ENCODE measurements around the gene LEPR.

The LEPR gene

DNA sequence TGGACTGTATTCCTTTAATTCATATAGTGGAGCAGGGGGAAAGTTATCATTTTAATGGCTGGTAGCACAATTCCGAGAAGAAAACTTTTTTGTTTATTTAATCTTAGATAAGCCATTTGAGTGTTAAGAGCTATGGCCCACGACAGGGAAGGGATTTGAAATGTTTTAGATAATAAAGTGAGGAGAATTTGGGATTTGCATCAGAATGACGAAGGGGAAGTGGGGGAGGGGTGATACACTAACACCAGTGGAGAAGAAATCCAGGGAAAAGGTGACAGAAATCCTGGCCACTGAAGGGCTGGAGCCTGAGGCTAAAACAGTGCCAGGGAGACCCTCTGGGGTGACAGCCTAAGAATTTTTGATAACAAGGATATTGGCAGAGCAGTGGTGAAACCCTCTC lies 21.0 kb downstream of the LEPR start:
- no peak overlapping the region for H2BK5ac ChIP-seq (ENCODE audit: low read length)
- no peak overlapping the region for H2AK5ac ChIP-seq (ENCODE audit: low read length)
- no peaks in the 10 kb centered on the region for H3K27me3 ChIP-seq (ENCODE audit: insufficient read depth, low read length, poor library complexity)
- no peak overlapping the region for H2BK15ac ChIP-seq (replicated peaks; ENCODE audit: low read depth)
- H3K9ac ChIP-seq (ENCODE audit: low read length): no peak overlapping the region
- H2BK120ac ChIP-seq (ENCODE audit: low read depth, low read length): no peak overlapping the region
- no peak overlapping the region for H4K8ac ChIP-seq (ENCODE audit: low read depth, low read length)
- DNase-seq: no peak
- no peak overlapping the region for H3K4ac ChIP-seq (ENCODE audit: low read depth, low read length)
- no peaks in the 10 kb centered on the region for H3K79me1 ChIP-seq (ENCODE audit: low read length)
- H3K56ac ChIP-seq (ENCODE audit: low read length): no peak overlapping the region
- H3K27ac ChIP-seq (ENCODE audit: low read depth, low read length): no peak overlapping the region
- no peak overlapping the region for H3K4me3 ChIP-seq (ENCODE audit: low read length)
- H3K23ac ChIP-seq (ENCODE audit: low read length): no peak overlapping the region
- no peak overlapping the region for H4K5ac ChIP-seq (ENCODE audit: low read length)
- WGBS (ENCODE audit: extremely low coverage, insufficient coverage, low lambda C conversion rate): no CpG with 5 or more reads among the region's 3 CpGs
- no peak overlapping the region for H3K18ac ChIP-seq (ENCODE audit: low read length)
- no peak overlapping the region for H3K4me2 ChIP-seq (ENCODE audit: low read length)
- no peaks in the 10 kb centered on the region for H3K79me2 ChIP-seq (ENCODE audit: control insufficient read depth, insufficient read depth, low read length)
- no peaks in the 10 kb centered on the region for H3K36me3 ChIP-seq (ENCODE audit: control insufficient read depth, insufficient read depth, low read length)
- H3K4me1 ChIP-seq (ENCODE audit: control insufficient read depth, low read depth, low read length): peaks cover 2% of the 10 kb centered on the region

DNA sequence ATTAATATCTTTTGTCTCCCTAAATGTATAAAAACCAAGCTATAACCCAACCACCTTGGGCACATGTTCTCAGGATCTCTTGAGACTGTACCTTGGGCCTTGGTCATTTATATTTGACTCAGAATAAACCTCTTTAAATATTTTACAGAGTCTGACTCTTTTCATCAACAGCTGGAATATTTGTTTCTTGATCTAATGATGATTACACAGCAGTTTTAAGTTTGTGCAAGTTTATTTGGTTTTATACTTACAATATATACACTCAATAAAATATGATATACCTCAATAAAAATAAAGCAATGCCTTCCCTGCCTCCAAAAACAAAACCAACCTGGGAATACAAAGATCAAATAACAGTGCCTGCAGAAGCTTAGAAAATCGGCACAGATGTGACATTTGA lies 22.0 kb downstream of the LEPR start:
- H3K4me2 ChIP-seq (ENCODE audit: low read length): no peak overlapping the region
- no peak overlapping the region for H3K9ac ChIP-seq (ENCODE audit: low read length)
- no peaks in the 10 kb centered on the region for H3K27me3 ChIP-seq (ENCODE audit: insufficient read depth, low read length, poor library complexity)
- H2BK120ac ChIP-seq (ENCODE audit: low read depth, low read length): no peak overlapping the region
- no peak overlapping the region for H2BK5ac ChIP-seq (ENCODE audit: low read length)
- no CpG with 5 or more reads among the region's 1 CpG for WGBS (ENCODE audit: extremely low coverage, insufficient coverage, low lambda C conversion rate)
- no peak overlapping the region for H3K27ac ChIP-seq (ENCODE audit: low read depth, low read length)
- H2BK15ac ChIP-seq (replicated peaks; ENCODE audit: low read depth): no peak overlapping the region
- no peaks in the 10 kb centered on the region for H3K79me2 ChIP-seq (ENCODE audit: control insufficient read depth, insufficient read depth, low read length)
- no peak for DNase-seq
- no peak overlapping the region for H3K18ac ChIP-seq (ENCODE audit: low read length)
- H3K79me1 ChIP-seq (ENCODE audit: low read length): no peaks in the 10 kb centered on the region
- H3K56ac ChIP-seq (ENCODE audit: low read length): no peak overlapping the region
- no peak overlapping the region for H3K4ac ChIP-seq (ENCODE audit: low read depth, low read length)
- no peak overlapping the region for H4K5ac ChIP-seq (ENCODE audit: low read length)
- H3K4me3 ChIP-seq (ENCODE audit: low read length): no peak overlapping the region
- no peak overlapping the region for H3K23ac ChIP-seq (ENCODE audit: low read length)
- no peak overlapping the region for H2AK5ac ChIP-seq (ENCODE audit: low read length)
- H4K8ac ChIP-seq (ENCODE audit: low read depth, low read length): no peak overlapping the region
- no peaks in the 10 kb centered on the region for H3K36me3 ChIP-seq (ENCODE audit: control insufficient read depth, insufficient read depth, low read length)
- H3K4me1 ChIP-seq (ENCODE audit: control insufficient read depth, low read depth, low read length): peaks cover 2% of the 10 kb centered on the region

- Histone ChIP-seq H2BK120ac (ENCODE audit: low read depth, low read length) (no peak overlapping the region), H3K27me3 (ENCODE audit: insufficient read depth, low read length, poor library complexity) (no peaks in the 10 kb centered on the region), H3K56ac (ENCODE audit: low read length) (no peak overlapping the region), H3K36me3 (ENCODE audit: control insufficient read depth, insufficient read depth, low read length) (no peaks in the 10 kb centered on the region), H4K5ac (ENCODE audit: low read length) (no peak overlapping the region), H2AK5ac (ENCODE audit: low read length) (no peak overlapping the region), H2BK15ac (replicated peaks; ENCODE audit: low read depth) (no peak overlapping the region), H3K4me3 (ENCODE audit: low read length) (no peak overlapping the region), H2BK5ac (ENCODE audit: low read length) (no peak overlapping the region), H3K4ac (ENCODE audit: low read depth, low read length) (no peak overlapping the region), H3K27ac (ENCODE audit: low read depth, low read length) (no peak overlapping the region), H3K79me1 (ENCODE audit: low read length) (no peaks in the 10 kb centered on the region), H3K18ac (ENCODE audit: low read length) (no peak overlapping the region), H4K8ac (ENCODE audit: low read depth, low read length) (no peak overlapping the region), H3K23ac (ENCODE audit: low read length) (no peak overlapping the region), H3K4me2 (ENCODE audit: low read length) (no peak overlapping the region), H3K4me1 (ENCODE audit: control insufficient read depth, low read depth, low read length) (peaks cover 2% of the 10 kb centered on the region), H3K79me2 (ENCODE audit: control insufficient read depth, insufficient read depth, low read length) (no peaks in the 10 kb centered on the region), H3K9ac (ENCODE audit: low read length) (no peak overlapping the region)
- WGBS (ENCODE audit: extremely low coverage, insufficient coverage, low lambda C conversion rate): no CpG with 5 or more reads among the region's 2 CpGs
- DNase-seq: no peak
Observed at GRCh38 chr1:65443647-65444046, 23.2 kb downstream of the LEPR start.

DNA sequence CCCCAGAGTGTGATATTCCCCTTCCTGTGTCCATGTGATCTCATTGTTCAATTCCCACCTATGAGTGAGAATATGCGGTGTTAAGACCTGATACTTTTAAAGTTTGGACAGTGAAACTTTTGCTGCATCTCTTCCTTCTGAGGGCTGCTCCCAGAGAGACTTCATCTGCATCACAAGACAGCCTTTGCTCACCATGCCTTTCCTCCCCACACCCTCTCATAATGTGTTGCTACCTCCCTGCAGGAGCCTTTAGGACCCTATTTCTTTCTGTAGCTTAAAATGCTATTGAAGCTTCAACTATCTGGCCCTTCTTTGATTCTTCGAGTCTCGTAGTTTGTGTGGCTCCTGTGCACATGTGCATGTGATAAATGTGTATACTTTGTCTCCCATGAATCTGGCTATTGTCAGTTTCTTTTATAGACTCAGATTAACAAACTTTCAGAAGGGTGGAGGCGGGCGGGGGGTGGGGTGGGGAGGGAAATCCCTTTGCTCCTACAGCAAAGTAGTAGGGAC lies 23.7 kb downstream of the LEPR start:
- no peak overlapping the region for H4K5ac ChIP-seq (ENCODE audit: low read length)
- no peak overlapping the region for H3K27ac ChIP-seq (ENCODE audit: low read depth, low read length)
- H3K27me3 ChIP-seq (ENCODE audit: insufficient read depth, low read length, poor library complexity): no peaks in the 10 kb centered on the region
- H3K9ac ChIP-seq (ENCODE audit: low read length): no peak overlapping the region
- no peak overlapping the region for H3K4ac ChIP-seq (ENCODE audit: low read depth, low read length)
- no peak overlapping the region for H2AK5ac ChIP-seq (ENCODE audit: low read length)
- no peak overlapping the region for H3K56ac ChIP-seq (ENCODE audit: low read length)
- DNase-seq: no peak
- H3K4me2 ChIP-seq (ENCODE audit: low read length): no peak overlapping the region
- H3K23ac ChIP-seq (ENCODE audit: low read length): no peak overlapping the region
- H2BK120ac ChIP-seq (ENCODE audit: low read depth, low read length): no peak overlapping the region
- H3K18ac ChIP-seq (ENCODE audit: low read length): no peak overlapping the region
- no peak overlapping the region for H4K8ac ChIP-seq (ENCODE audit: low read depth, low read length)
- peaks cover 2% of the 10 kb centered on the region for H3K4me1 ChIP-seq (ENCODE audit: control insufficient read depth, low read depth, low read length)
- no peak overlapping the region for H2BK5ac ChIP-seq (ENCODE audit: low read length)
- no peak overlapping the region for H3K4me3 ChIP-seq (ENCODE audit: low read length)
- no peaks in the 10 kb centered on the region for H3K36me3 ChIP-seq (ENCODE audit: control insufficient read depth, insufficient read depth, low read length)
- no peak overlapping the region for H2BK15ac ChIP-seq (replicated peaks; ENCODE audit: low read depth)
- H3K79me1 ChIP-seq (ENCODE audit: low read length): no peaks in the 10 kb centered on the region
- no peaks in the 10 kb centered on the region for H3K79me2 ChIP-seq (ENCODE audit: control insufficient read depth, insufficient read depth, low read length)
- WGBS (ENCODE audit: extremely low coverage, insufficient coverage, low lambda C conversion rate): no CpG with 5 or more reads among the region's 5 CpGs

GRCh38 chr1:65445837-65446236 lies 25.4 kb downstream of the LEPR start:
- Histone ChIP-seq H2BK5ac (ENCODE audit: low read length) (no peak overlapping the region), H3K27me3 (ENCODE audit: insufficient read depth, low read length, poor library complexity) (no peaks in the 10 kb centered on the region), H4K5ac (ENCODE audit: low read length) (no peak overlapping the region), H3K27ac (ENCODE audit: low read depth, low read length) (no peak overlapping the region), H2AK5ac (ENCODE audit: low read length) (no peak overlapping the region), H3K18ac (ENCODE audit: low read length) (no peak overlapping the region), H2BK120ac (ENCODE audit: low read depth, low read length) (no peak overlapping the region), H3K4me1 (ENCODE audit: control insufficient read depth, low read depth, low read length) (peaks cover 2% of the 10 kb centered on the region), H3K79me2 (ENCODE audit: control insufficient read depth, insufficient read depth, low read length) (no peaks in the 10 kb centered on the region), H3K9ac (ENCODE audit: low read length) (no peak overlapping the region), H3K56ac (ENCODE audit: low read length) (no peak overlapping the region), H3K4me3 (ENCODE audit: low read length) (no peak overlapping the region), H4K8ac (ENCODE audit: low read depth, low read length) (no peak overlapping the region), H3K36me3 (ENCODE audit: control insufficient read depth, insufficient read depth, low read length) (no peaks in the 10 kb centered on the region), H3K4me2 (ENCODE audit: low read length) (no peak overlapping the region), H3K4ac (ENCODE audit: low read depth, low read length) (no peak overlapping the region), H3K23ac (ENCODE audit: low read length) (no peak overlapping the region), H3K79me1 (ENCODE audit: low read length) (no peaks in the 10 kb centered on the region), H2BK15ac (replicated peaks; ENCODE audit: low read depth) (no peak overlapping the region)
- no peak for DNase-seq
- WGBS (ENCODE audit: extremely low coverage, insufficient coverage, low lambda C conversion rate): no CpG with 5 or more reads among the region's 1 CpG

DNA sequence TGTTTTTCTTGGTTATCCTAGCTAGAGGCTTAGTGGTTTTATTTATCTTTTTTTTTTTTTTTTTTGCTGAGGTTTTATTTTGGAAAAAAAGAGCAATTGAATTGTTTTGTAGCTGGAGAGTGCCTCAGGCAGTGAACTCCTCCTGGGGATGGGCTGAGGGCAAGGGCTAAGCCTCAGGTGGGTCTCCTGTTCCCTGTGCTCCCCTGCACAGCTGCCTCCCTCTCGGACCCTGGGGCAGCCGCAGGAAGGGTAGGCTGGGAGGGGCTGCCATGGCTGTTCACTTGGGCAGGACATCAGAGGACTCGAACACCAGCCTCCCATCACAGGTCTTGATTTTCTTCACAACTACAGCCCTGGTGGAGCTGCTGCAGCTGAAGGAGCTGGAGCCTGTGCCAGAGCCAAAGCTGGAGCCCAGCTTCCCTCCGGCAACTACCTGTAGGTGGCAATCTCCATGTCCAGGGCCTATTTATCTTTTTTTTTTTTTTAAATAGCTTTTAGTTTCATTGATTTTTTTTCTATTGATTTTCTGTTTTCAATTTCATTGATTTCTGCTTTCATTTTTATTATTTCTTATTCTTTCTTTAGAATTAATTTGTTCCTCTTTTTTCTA lies 28.9 kb downstream of the LEPR start:
- H3K4me2 ChIP-seq (ENCODE audit: low read length): no peak overlapping the region
- H3K27ac ChIP-seq (ENCODE audit: low read depth, low read length): no peak overlapping the region
- no peak overlapping the region for H3K23ac ChIP-seq (ENCODE audit: low read length)
- no peaks in the 10 kb centered on the region for H3K27me3 ChIP-seq (ENCODE audit: insufficient read depth, low read length, poor library complexity)
- H3K79me1 ChIP-seq (ENCODE audit: low read length): no peaks in the 10 kb centered on the region
- no peak overlapping the region for H3K4ac ChIP-seq (ENCODE audit: low read depth, low read length)
- no CpG with 5 or more reads among the region's 4 CpGs for WGBS (ENCODE audit: extremely low coverage, insufficient coverage, low lambda C conversion rate)
- no peak overlapping the region for H3K18ac ChIP-seq (ENCODE audit: low read length)
- no peak overlapping the region for H4K8ac ChIP-seq (ENCODE audit: low read depth, low read length)
- H2BK5ac ChIP-seq (ENCODE audit: low read length): no peak overlapping the region
- no peak for DNase-seq
- no peaks in the 10 kb centered on the region for H3K79me2 ChIP-seq (ENCODE audit: control insufficient read depth, insufficient read depth, low read length)
- no peaks in the 10 kb centered on the region for H3K36me3 ChIP-seq (ENCODE audit: control insufficient read depth, insufficient read depth, low read length)
- no peak overlapping the region for H3K9ac ChIP-seq (ENCODE audit: low read length)
- H4K5ac ChIP-seq (ENCODE audit: low read length): no peak overlapping the region
- no peak overlapping the region for H2BK15ac ChIP-seq (replicated peaks; ENCODE audit: low read depth)
- no peak overlapping the region for H3K4me3 ChIP-seq (ENCODE audit: low read length)
- no peak overlapping the region for H2BK120ac ChIP-seq (ENCODE audit: low read depth, low read length)
- H3K4me1 ChIP-seq (ENCODE audit: control insufficient read depth, low read depth, low read length): no peaks in the 10 kb centered on the region
- no peak overlapping the region for H3K56ac ChIP-seq (ENCODE audit: low read length)
- no peak overlapping the region for H2AK5ac ChIP-seq (ENCODE audit: low read length)

All from mesendoderm (in vitro differentiated cells).